ENCODE data around the gene PMP22.

The PMP22 gene

DNA sequence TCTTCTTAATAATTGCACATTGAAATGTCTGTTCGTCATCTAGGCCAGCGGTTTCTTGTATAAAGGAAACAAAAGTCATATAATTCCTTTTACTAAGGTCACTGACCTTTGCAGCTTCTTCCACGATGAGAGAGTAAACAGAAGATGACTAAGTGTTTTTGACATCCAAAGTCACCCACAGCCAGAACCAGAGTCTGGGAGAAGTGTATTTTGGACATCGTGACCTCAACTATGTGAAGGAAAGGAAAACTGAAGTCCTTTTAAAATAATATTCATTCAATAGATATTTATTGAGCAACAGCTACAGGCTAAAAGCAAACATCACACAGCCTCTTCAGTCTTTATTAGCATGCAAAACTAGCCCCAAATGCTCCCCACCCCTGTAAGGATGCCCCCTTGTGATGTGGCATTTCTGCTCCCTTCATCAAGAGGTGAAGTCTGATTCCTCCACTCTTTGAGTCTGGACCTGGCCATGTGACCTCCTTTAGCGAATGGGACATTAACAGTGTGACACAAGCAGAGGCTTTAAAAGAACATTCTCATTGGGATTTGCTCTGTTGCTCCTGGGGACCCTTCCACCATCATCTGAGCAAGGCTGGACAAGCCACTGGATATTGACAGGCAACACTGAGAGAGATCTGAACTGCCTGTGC, 8.1 kb upstream of the PMP22 start:
- DNase-seq = peak; percentile 84

GRCh38 chr17:15271741-15272140, 6.6 kb upstream of the PMP22 start:
- DNase-seq = no peak

- no peak for DNase-seq
Observed at GRCh38 chr17:15270628-15271381, 5.7 kb upstream of the PMP22 start.

DNA sequence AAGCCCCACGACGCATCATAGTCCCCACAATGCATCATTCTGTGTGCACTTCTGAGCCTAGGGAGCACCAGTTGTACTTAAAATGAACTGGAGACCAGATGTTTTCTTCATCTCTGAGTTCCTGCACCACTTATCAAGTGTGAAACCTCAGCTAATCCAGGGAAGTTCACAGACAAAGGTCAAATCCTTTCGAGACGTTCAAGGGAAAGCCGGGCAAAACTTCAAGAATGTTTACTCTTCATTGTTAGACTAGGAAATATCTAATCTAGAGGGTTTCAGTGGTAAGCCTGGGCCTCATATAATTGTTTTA, 4.6 kb upstream of the PMP22 start:
- DNase-seq = no peak

DNA sequence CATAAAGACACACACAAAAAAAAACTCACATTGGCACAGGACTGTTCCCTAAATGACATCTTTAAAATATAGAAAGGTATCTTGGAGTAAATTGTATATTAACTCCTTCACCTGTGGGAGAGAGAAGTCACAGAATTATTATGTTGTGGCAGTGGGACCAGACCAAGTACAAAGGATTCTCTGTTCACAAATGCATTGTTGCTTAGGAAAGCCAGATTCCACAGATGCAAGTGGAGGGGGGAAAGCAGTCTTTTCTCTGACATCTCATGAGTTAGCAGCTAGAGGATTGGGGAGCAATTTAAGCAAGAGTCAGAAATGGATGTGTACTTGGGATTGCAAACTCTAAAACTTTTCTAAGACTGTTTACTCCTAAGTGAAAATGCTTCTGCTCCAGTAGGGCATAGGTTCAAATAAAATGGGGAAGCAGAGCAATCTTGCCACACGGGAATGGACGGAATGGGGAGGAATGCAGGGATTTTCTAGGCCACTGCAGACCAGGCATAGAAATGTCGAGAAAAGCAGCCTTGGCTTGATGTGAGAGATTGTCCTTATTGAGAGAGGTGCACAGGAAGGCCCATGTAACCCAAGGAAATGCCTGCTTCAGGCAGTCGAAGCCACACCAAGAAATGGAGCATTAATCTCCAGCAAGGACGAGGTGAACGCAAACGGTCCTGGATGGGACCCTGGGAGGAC, 4.1 kb upstream of the PMP22 start:
- DNase-seq = no peak

DNA sequence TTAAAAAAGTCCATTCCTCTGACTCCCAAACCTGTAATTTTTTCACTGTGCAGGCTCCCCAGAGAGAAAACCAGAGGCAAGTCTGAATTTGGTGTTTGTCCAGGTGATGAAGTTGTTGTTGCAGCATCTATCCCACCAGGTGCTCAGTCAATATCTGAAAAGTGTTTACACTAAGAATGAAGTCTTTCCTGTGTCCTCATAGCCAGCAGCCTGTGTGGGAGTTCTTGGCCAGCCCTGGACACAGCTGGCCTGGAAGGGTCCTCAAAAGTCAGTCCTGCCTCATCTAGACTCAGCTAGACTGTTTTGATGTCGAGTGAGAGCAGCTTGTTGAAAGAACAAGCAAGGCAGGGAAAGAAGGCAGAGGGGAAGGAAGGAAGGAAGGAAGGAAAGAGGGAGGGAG, 3.3 kb upstream of the PMP22 start:
- DNase-seq = no peak

- DNase-seq = peak; percentile 58
Observed at GRCh38 chr17:15267996-15268395, 2.9 kb upstream of the PMP22 start.

GRCh38 chr17:15266325-15267125, 1.4 kb upstream of the PMP22 start:
- no peak for DNase-seq

GRCh38 chr17:15264542-15264941, 584 bp downstream of the PMP22 start:
- no peak for DNase-seq

DNA sequence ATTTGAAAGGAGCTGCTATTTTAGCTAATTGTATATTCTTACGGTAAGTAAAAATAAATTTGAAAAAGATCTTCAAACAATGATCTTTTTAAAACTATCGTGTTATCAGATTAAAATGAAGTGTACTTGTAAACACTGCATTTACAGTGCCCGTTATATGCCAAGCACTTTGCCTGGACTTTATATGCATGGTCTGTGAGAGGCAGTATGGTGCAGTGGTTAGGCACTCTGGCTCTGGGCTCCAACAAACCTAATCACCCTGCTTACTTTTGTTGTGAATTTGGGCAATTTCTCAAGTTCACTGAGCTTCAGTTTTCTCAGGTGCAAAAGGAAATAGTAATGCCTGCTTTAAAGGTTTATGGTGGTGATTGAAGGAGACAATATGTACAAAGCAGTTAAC, 1.4 kb downstream of the PMP22 start:
- DNase-seq = no peak

- DNase-seq = peak; percentile 87
Observed at GRCh38 chr17:15263206-15263579, 1.9 kb downstream of the PMP22 start.

- peak; percentile 92 for DNase-seq
Observed at GRCh38 chr17:15262291-15263205, 2.6 kb downstream of the PMP22 start.

DNA sequence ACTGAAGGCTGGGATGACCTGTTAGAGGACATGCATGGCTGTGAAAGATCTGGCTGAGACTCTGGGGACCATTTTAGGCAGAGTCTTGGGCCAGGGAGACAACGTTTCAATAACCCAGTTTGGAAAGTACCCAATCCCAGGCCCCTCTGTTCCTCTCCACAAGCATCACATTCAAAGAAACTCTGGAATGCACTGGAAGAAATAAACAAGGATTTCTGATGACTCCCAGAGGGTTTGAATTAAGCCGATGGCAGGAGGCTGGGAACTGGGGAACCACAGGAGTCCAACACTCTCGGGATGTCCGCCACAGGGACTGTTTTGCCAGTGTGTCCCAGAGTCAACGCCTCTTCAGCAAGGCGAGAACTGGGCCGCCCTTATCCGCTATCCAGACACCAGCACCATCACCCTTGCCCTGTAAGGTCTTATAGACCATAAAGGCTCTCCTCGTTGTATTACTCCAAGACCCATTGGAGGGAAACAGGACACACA, 3.3 kb downstream of the PMP22 start:
- DNase-seq = peak; percentile 45

DNA sequence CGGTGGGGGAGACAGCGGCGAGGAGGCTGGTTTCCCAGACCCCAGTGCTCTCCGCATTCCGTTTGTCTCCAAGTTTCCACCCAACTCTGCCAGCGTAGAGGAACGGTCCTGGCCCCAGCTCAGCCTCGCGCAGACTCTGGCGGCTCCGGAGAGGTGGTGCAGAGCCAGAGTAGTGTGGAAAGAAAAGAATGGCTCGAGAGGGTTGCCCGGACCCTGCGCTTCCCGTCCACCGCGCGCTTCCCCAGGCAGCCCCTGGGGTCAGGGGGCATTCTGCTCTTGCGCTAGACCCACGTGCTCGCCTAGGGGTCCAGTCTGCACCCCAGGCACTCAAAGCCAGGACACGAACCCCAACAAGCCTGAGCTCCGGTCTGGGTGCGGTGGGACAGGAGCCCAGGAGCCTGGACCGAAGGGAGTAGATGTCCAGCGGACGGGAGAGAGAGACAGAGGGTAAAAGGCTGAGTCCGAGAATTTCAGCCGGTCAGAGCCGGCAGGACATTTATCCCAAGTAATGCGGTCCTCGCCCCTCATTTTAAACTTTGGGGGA, 3.8 kb downstream of the PMP22 start:
- DNase-seq = peak; percentile 64

DNA sequence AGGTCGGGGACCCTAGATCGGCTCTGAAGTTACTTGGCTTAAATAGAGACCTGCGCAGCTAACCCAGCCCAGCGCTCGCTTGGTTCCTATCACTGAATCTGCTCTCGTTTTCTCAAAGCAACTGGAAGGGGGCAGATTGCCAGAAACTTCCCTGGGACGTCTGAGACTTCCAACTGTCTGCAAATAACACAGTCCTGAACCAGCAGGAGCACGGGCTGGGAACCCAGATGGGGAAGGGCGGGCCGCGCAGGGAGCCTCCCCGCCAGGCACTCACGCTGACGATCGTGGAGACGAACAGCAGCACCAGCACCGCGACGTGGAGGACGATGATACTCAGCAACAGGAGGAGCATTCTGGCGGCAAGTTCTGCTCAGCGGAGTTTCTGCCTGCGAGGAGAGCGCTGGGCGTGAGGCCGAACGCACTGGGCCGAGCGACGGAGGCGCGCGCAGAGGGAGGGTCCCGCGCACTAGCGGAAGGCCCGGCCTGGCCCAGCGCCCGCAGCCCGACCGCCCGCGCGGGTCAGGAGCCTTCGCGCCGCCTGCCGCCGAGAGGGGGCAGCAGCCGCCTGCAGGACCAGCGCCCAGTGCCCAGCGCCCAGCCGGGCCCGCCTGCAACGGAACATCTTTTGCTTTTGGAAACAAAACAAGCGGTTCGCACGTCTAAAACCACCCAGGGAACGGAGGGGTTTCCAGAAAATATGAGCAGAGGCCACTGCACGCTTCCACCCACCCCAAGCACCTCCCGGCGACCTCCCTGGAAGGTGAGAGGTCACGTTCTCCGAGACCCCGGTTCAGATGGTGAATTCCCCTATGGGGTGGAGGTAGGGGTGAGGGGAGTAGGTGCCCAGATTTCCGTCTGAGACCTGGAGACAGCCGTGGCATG, 4.5 kb downstream of the PMP22 start:
- peak; percentile 91 for DNase-seq

- no peak for DNase-seq
Observed at GRCh38 chr17:15257796-15258512, 7.2 kb downstream of the PMP22 start.

DNA sequence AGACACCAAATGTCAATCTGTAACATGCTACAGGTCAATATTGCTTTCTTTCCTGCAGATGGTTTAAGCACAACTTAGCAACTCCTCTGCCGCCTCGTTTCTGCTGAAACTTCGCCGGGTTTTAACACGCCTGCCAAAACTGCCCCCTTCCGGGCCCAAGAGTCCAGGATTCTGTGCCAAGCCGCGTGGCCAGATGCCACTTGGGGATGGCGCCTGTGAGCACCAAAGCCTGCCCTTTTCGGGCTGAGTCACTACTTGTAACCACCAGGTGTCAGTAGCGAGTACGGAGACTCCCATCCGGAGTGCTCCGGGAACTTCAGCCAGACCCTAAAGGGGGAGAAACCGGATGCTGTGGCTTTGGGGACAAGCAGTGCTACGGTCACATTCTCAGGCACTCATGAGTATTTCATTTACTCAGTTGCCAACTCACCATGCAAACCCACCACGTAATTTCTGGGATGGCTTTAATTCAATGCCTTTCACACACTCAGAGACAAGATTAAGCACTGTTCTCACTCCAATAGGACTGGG, 7.8 kb downstream of the PMP22 start:
- peak; percentile 88 for DNase-seq

- no peak for DNase-seq
Observed at GRCh38 chr17:15256689-15257088, 8.4 kb downstream of the PMP22 start.

DNA sequence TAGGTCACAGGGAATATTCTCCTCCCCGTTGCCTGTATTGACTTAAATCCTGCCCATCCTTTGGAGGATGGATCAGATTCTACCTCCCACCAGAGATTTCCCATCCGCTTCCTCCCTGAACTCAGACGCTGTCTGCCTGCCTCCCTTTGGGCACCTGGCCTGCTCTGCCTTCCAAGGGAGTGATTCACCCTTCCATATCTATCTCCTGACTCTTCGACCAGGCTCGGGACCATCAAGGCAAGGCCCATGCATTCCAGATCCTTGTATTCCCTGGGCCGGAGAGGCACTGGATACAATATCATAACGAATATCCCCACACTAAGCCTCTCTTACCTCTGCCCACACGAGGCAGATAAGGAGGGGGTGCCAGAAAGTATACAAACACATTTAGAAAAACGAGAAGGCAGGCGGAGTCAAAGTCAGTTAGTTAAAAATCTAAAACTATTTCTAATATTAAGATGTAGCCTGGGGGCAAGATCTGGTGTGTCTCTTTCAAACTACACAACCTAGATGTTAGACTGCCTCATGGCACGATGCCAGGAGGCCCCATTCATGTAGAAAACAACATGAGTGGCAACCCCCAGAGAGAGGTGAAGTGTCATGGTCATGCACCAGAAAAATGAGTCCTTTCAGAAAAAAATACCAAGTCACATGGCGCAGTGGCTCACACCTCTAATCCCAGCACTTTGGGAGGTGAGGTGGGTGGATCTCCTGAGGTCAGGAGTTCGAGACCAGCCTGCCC, 9.2 kb downstream of the PMP22 start:
- DNase-seq = peak; percentile 67

All from fibroblast of skin of right biceps (primary cell).